ENCODE data around the gene EDIL3.
A peak's percentile ranks its signal among the peaks of the same experiment; 100 is the strongest.

The EDIL3 gene

DNA sequence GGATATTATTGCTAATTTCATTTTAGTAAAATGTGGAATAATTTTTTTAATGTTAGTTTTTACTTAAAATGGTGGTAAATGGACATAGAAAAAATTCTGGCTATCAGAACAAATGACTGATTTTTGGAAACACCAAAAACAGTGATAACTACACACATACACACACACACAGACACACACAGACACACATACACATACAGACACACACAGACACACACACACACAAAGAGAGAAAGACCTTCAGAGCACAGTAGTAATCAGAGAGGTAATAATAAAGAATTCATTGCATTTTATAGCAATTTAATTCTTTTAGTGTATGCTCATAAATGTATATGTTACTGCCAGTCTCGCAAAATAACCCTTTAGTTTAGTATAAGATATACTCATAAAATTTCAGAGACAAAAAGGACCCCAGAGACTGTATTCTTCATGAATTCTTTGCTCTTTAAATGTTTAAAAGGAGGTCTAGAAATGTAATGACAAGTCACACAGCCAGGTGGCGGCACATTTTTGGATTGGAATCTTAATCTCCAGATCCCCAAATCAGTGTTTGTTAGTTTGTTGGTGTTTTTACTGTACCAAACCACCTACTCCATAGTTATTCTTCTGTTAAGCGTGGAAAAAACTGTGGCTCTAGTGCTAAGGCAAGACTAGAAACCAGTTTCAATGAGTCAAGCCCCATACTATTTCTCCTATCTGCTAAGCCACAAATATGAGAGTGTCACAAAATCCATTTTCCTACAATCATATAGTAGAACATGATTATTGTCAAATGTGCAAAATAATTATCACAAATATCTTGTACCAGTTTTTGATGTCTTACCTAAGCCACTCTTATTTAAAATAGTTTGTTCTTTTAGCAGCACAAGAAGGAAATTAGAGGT lies 109.9 kb downstream of the EDIL3 start:
- Histone ChIP-seq H3K79me2 (ENCODE audit: control insufficient read depth, low read length) (no peaks in the 10 kb centered on the region), H3F3A (ENCODE audit: control insufficient read depth, insufficient read depth) (no peaks in the 10 kb centered on the region), H3K4me1 (ENCODE audit: control insufficient read depth, low read length) (no peaks in the 10 kb centered on the region), H3K4me3 (ENCODE audit: low read length) (no peak overlapping the region), H4K20me1 (ENCODE audit: control insufficient read depth, insufficient read depth, low read depth, low read length) (no peaks in the 10 kb centered on the region), H3K9me3 (ENCODE audit: control insufficient read depth, insufficient read depth, low read length) (no peaks in the 10 kb centered on the region), H3K27me3 (ENCODE audit: control insufficient read depth, low read length) (no peaks in the 10 kb centered on the region), H3K27ac (ENCODE audit: low read depth, low read length) (no peak overlapping the region), H3K9me2 (replicated peaks; ENCODE audit: control insufficient read depth, low read length) (no peaks in the 10 kb centered on the region), H3K4me2 (ENCODE audit: low read length) (no peak overlapping the region), H3K36me3 (ENCODE audit: control insufficient read depth, low read length) (no peaks in the 10 kb centered on the region)
- TF ChIP-seq EZH2phosphoT487 (IDR thresholded peaks at IDR 0.05; ENCODE audit: borderline replicate concordance, low read length), result no peak
- TF ChIP-seq, protein P1, sequence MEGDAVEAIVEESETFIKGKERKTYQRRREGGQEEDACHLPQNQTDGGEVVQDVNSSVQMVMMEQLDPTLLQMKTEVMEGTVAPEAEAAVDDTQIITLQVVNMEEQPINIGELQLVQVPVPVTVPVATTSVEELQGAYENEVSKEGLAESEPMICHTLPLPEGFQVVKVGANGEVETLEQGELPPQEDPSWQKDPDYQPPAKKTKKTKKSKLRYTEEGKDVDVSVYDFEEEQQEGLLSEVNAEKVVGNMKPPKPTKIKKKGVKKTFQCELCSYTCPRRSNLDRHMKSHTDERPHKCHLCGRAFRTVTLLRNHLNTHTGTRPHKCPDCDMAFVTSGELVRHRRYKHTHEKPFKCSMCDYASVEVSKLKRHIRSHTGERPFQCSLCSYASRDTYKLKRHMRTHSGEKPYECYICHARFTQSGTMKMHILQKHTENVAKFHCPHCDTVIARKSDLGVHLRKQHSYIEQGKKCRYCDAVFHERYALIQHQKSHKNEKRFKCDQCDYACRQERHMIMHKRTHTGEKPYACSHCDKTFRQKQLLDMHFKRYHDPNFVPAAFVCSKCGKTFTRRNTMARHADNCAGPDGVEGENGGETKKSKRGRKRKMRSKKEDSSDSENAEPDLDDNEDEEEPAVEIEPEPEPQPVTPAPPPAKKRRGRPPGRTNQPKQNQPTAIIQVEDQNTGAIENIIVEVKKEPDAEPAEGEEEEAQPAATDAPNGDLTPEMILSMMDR (IDR thresholded peaks at IDR 0.05; ENCODE audit: low read depth, low read length, poor library complexity, severe bottlenecking), result peak; percentile 64

DNA sequence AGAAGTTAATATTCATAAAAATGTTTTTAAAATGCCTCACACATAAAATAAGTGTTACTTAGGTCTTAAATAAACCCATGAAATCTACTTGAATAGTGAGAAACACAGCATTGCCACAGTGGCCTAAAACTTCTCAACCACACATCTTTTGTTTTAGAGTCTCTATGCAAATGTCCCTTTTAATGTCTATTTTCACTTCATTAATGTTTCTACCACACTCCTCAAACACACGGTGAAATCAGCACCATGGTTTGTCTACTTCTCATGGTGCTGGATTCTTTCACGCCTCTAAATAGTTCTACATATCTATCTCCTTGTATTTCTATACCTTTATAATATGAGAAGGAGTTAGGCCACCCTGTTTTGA lies 111.2 kb downstream of the EDIL3 start:
- H3K27me3 ChIP-seq (ENCODE audit: control insufficient read depth, low read length), result no peaks in the 10 kb centered on the region
- no peaks in the 10 kb centered on the region for H3K79me2 ChIP-seq (ENCODE audit: control insufficient read depth, low read length)
- TF ChIP-seq EZH2phosphoT487 (IDR thresholded peaks at IDR 0.05; ENCODE audit: borderline replicate concordance, low read length), result no peak
- TF ChIP-seq, protein P1 (IDR thresholded peaks at IDR 0.05; ENCODE audit: low read depth, low read length, poor library complexity, severe bottlenecking), result no peak

DNA sequence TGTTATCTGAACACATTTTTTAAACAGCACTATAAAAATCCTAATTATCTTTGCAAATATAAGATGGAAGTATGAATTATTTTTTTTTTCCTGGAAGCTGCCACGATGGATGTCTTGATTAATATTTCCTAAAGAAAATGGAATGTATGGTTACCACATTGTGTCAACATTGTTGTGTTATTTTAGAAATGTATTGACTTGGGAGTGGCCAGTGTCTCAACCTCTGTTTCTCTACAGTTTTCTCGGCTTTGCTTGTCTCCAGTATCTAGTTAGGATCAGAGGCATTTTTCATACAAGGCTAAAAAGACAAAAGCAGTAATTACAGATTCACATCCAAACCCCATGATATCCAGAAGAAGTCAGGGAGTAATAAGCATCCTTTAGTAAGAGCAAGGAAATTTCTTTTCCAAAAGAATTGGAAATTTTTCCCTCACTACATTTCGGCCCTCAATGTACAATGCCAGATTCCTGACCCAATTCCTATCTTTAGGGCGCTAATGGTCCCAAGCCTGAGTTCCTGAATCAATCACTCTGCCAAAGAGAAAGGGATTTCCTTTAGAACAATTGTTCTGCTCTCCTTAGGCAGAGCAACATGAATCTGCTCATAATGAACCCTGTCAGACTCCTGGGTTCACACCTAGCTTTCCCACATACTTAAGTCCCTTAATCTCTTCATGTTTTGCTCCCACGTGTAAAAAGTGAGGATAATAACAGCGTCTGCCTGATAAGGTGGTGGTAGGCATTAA lies 111.7 kb downstream of the EDIL3 start:
- Histone ChIP-seq H3K79me2 (ENCODE audit: control insufficient read depth, low read length) (no peaks in the 10 kb centered on the region), H3K36me3 (ENCODE audit: control insufficient read depth, low read length) (no peaks in the 10 kb centered on the region), H3K4me1 (ENCODE audit: control insufficient read depth, low read length) (no peaks in the 10 kb centered on the region), H3F3A (ENCODE audit: control insufficient read depth, insufficient read depth) (no peaks in the 10 kb centered on the region), H3K4me2 (ENCODE audit: low read length) (no peak overlapping the region), H3K4me3 (ENCODE audit: low read length) (no peak overlapping the region), H3K27ac (ENCODE audit: low read depth, low read length) (no peak overlapping the region), H3K9me2 (replicated peaks; ENCODE audit: control insufficient read depth, low read length) (no peaks in the 10 kb centered on the region), H4K20me1 (ENCODE audit: control insufficient read depth, insufficient read depth, low read depth, low read length) (no peaks in the 10 kb centered on the region), H3K9me3 (ENCODE audit: control insufficient read depth, insufficient read depth, low read length) (no peaks in the 10 kb centered on the region), H3K27me3 (ENCODE audit: control insufficient read depth, low read length) (no peaks in the 10 kb centered on the region)
- TF ChIP-seq EZH2phosphoT487 (IDR thresholded peaks at IDR 0.05; ENCODE audit: borderline replicate concordance, low read length), result no peak
- TF ChIP-seq, protein P1 (IDR thresholded peaks at IDR 0.05; ENCODE audit: low read depth, low read length, poor library complexity, severe bottlenecking), result no peak

More for the DNA sequence above, 111.2 kb downstream of the EDIL3 start:
- H4K20me1 ChIP-seq (ENCODE audit: control insufficient read depth, insufficient read depth, low read depth, low read length), result no peaks in the 10 kb centered on the region
- H3K4me3 ChIP-seq (ENCODE audit: low read length), result no peak overlapping the region
- H3F3A ChIP-seq (ENCODE audit: control insufficient read depth, insufficient read depth), result no peaks in the 10 kb centered on the region
- H3K9me3 ChIP-seq (ENCODE audit: control insufficient read depth, insufficient read depth, low read length), result no peaks in the 10 kb centered on the region
- no peaks in the 10 kb centered on the region for H3K9me2 ChIP-seq (replicated peaks; ENCODE audit: control insufficient read depth, low read length)
- H3K27ac ChIP-seq (ENCODE audit: low read depth, low read length), result no peak overlapping the region
- H3K36me3 ChIP-seq (ENCODE audit: control insufficient read depth, low read length), result no peaks in the 10 kb centered on the region
- H3K4me1 ChIP-seq (ENCODE audit: control insufficient read depth, low read length), result no peaks in the 10 kb centered on the region
- H3K4me2 ChIP-seq (ENCODE audit: low read length), result no peak overlapping the region

Measured in DOHH2 (cell line).